ENCODE measurements around the gene FBXO8. TPM values are rescaled to one million over a fixed set of nuclear protein-coding genes. Genes with fewer than 3 reads are reported as not detected.
A peak's percentile ranks its signal among the peaks of the same experiment; 100 is the strongest.
"Not testable (repeated sequence)": the region's sequence is repeated elsewhere in the genome, so short reads cannot be mapped to it uniquely, and the experiment has no call there.

Gene FBXO8, protein sequence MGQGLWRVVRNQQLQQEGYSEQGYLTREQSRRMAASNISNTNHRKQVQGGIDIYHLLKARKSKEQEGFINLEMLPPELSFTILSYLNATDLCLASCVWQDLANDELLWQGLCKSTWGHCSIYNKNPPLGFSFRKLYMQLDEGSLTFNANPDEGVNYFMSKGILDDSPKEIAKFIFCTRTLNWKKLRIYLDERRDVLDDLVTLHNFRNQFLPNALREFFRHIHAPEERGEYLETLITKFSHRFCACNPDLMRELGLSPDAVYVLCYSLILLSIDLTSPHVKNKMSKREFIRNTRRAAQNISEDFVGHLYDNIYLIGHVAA
- total RNA-seq (2014; rRNA removed; shearing (Covaris generic)), result 20.3 and 22.2 TPM in 2 replicates
- polyA plus RNA-seq (2015; cell fraction: cytosol; rRNA removed), result 22.3 and 25.3 TPM in 2 replicates
- polyA plus RNA-seq (2015; cell fraction: nucleus; rRNA removed), result 15.5 and 17.0 TPM in 2 replicates

- DNase-seq (ENCODE audit: low read depth), result peak; percentile 79
These were observed at the start of gene FBXO8, which contains the start of gene CEP44 for GRCh38 chr4:174283507-174284471. FBXO8 (minus strand) TSS chr4:174283667; CDS start chr4:174263092, 20,575 bp downstream. CEP44 (plus strand) TSS chr4:174283911; CDS start chr4:174299122, 15,211 bp downstream.

- no peak for DNase-seq (ENCODE audit: low read depth)
These were observed 49.5 kb upstream of the FBXO8 start for GRCh38 chr4:174332741-174333493.

GRCh38 chr4:174324725-174325124 lies 41.3 kb upstream of the FBXO8 start:
- peak; percentile 63 for DNase-seq (ENCODE audit: low read depth)

DNA sequence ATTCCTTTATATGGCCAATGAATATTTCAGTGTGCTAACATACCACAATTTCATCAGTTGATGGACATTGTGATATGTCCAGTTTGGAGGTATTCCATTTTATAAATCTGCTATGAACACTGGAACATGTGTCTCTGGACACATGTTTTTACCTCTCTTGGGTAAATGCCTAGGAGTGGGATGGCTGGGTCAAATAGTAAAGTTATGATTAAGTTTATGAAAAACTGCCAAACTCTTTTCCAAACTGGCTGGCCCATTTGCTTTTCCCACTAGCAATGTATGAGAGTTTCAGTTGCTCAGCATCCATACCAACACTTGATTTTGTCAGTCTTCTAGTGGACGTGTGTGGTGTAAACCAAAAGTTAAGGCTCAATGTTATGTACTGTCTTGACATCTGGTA lies 40.8 kb upstream of the FBXO8 start:
- DNase-seq (ENCODE audit: low read depth), result no peak

GRCh38 chr4:174320494-174321199 lies 37.2 kb upstream of the FBXO8 start:
- DNase-seq (ENCODE audit: low read depth), result no peak

DNA sequence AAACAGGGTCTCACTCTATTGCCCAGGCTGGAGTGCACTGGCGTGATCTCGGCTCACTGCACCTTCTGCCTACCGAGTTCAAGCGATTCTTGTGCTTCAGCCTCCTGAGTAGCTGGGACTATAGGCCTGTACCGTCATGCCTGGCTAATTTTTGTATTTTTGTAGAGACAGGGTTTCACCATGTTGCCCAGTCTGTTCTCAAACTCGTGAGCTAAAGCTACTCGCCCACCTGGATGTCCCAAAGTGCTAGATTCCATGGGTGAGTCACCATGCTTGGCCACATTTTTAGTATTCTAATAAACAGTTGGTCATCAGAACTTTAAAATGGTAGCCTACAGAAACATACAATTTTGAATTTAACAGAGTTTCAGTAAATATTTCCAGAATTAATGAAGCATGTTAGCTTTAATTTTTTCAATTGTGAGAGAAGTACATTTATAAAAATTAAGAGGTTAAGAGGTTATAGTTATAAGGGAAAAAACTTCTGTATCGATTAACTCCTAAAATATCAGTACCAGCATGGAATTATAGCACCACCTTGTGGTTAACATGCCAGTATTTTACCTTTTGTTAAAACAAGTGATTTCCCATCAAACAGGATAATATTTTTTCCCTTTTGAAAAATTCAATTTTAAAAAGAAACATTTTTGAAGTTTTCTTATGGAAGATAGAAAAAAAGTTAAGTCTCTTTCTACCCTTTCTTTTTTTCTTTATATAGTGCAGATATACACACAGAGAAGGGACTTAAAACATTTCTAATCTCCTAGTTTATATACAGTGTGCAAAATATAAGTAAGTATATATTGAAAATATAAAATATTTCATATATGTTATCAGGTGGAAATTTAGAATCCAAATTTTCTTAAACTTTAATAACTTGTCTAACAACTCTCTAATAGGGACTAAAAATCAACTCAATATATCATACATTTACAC lies 35.6 kb upstream of the FBXO8 start:
- DNase-seq (ENCODE audit: low read depth), result peak; percentile 16

DNA sequence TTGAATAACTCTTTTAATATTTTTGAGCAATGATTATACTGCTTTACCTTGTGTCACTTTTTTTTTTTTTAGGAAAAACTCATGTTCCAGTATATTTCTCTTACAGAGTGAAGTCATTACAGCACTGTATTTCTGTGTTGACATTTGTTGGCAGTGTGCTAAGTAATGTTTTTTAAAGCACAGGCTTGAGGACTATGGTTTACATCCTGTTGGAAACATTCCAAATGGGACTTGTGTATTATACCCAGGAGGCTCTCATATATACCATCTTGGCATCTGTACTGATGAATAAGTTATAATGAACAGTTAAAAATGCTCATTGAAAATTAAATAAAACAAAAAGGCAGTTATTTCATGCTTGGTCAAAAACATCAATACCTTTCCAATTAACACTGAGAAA lies 34.1 kb upstream of the FBXO8 start:
- DNase-seq (ENCODE audit: low read depth), result no peak

DNA sequence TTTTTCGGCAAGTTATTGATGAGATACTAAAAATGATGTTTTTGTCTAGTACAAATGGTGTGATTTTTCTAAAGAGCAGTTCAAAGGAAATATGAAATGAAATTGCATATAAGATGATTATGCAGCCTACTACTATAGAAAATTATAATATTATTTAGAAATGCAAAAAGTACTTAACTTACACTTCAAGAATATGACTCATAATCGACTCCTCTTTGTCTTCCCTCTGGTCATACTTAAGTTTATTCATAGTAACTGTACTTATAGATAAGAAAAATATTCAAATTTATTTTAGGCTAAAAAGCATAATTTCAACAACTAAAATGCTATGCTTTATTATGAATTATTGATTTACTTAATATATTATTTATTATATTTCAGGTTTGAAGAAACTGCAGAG lies 33.5 kb upstream of the FBXO8 start:
- DNase-seq (ENCODE audit: low read depth), result no peak

DNA sequence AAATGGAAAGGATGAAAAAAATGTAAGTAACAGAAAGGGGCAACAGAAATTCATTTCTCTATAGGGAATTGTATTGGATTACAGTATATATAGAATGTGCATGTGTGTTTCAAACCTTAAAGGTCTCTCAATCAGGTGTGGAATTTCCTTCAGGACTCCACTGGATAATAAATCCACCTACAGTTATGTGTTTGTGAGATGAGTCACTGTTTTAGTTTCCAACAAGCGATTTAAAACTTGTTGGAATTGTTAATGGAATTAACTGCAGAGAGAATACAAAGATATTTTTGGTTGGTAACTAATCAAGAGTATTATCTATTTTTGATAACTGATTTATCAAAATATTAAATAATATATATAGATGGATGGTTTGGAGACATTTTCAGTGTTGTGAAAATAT lies 33.1 kb upstream of the FBXO8 start:
- DNase-seq (ENCODE audit: low read depth), result no peak

DNA sequence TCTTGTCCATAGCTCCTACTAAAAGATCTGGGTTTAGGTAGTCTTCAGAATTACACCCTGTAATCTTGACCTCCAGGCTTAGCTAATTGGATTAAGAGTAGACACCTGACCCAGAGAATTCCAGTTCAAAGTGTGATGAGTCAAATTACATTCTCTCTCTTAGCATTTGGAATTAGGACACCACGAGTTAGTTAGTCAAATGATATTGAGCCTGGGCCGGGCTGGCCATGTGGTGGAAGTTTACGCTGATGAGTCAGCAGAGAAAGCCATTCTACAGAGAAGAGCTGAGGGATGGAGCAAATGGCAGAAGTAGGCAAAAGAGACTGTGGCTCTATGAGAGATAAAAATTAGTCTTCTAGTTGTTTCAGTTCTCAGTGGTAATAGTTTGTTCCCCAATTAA lies 31.3 kb upstream of the FBXO8 start:
- DNase-seq (ENCODE audit: low read depth), result peak; percentile 74

- DNase-seq (ENCODE audit: low read depth), result no peak
These were observed 30.8 kb upstream of the FBXO8 start for GRCh38 chr4:174314274-174314673.

DNA sequence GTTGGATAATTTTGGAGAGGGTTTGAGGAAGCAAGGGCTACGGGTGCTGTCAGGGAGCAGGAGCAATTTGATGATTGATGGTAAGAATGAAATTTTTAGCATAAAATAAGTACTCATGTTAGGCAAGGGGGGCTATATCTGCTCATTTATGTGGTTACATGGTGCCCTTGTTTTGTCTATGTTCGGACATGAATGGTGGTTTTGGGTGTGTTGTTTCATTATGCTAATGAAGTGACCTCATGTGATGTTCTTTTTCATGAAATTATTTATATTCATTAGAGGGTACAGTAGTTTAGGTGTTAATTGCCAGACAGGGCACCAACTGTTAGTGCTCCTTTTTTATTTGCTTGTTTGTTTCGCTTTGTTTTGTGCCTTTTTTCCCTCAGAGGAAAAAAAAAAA lies 29.5 kb upstream of the FBXO8 start:
- no peak for DNase-seq (ENCODE audit: low read depth)

- DNase-seq (ENCODE audit: low read depth), result no peak
These were observed 24.2 kb upstream of the FBXO8 start for GRCh38 chr4:174307694-174308093.

DNA sequence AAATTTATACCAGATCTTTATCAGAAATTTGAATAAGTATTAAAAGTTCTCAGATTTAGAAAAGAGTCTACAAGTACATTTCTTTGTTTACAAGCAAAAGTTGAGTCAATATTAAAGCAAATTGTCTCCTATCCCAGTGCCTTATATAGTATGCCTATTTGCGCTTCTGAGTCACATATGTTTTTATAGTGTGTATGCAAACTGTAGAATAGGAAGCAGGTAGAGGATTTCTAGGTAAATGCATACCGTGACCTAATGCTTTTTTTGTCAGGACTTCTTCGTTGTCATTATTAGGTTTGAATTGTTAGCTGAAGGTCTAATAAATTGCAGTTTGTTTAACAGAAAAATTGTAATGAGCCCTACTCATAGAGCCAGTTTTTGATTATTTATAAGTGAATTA lies 22.5 kb upstream of the FBXO8 start:
- no peak for DNase-seq (ENCODE audit: low read depth)

DNA sequence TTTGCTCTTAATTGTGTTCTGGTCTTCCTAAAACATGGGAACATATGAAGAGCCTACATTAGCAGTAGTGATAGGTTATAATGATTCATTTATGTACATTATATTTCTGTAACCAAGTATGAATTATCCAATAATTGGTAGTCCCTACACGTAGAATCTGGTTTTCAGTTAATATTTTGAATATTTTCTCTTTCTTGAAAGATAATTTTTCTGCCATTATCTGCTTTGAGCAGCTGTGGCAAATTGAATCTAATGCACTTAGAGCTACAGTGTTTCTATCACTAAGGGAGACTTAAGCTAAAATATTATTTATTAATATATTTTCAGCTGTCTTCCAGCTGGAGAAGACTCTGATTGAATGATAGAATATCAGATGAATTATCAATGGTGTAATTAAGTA lies 21.2 kb upstream of the FBXO8 start:
- DNase-seq (ENCODE audit: low read depth), result no peak

GRCh38 chr4:174303687-174304086 lies 20.2 kb upstream of the FBXO8 start:
- no peak for DNase-seq (ENCODE audit: low read depth)

DNA sequence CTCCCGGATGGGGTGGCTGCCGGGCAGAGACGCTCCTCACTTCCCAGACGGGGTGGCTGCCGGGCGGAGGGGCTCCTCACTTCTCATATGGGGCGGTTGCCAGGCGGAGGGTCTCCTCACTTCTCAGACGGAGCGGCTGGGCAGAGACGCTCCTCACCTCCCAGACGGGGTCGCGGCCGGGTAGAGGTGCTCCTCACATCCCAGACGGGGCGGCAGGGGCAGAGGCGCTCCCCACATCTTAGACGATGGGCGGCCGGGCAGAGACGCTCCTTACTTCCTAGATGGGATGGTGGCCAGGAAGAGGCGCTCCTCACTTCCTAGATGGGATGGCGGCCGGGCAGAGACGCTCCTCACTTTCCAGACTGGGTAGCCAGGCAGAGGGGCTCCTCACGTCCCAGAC lies 11.7 kb upstream of the FBXO8 start:
- not testable (repeated sequence) for DNase-seq (ENCODE audit: low read depth)

DNA sequence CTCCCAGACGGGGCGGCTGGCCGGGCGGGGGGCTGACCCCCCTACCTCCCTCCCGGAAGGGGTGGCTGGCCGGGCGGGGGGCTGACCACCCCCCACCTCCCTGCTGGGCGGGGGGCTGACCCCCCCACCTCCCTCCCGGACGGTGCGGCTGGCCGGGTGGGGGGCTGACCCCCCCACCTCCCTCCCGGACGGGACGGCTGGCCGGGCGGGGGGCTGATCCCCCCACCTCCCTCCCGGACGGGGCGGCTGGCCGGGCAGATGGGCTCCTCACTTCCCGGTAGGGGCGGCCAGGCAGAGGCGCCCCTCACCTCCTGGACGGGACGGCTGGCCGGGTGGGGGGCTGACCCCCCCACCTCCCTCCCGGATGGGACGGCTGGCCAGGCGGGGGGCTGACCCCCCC lies 11.2 kb upstream of the FBXO8 start:
- not testable (repeated sequence) for DNase-seq (ENCODE audit: low read depth)

- DNase-seq (ENCODE audit: low read depth), result no peak
These were observed 9.0 kb upstream of the FBXO8 start for GRCh38 chr4:174292473-174292872.

DNA sequence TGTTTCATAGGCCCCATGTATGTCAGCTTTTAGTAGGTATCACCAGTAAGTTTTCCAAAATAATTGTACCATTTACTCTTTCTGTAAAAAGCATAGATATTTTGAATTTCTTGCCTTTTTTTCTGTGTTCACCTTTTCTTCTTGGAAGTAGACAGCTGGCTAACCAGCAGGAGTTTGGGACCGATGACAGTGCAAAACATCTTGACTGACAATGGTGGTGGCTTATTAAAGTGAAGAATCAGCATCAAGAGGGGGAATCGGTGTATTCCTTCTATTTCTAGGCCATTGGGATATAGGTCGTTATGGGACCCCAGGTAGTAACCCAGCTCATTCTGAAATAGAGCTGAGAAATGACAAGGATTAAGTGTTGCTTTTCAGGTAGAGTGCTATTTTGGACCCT lies 3.4 kb upstream of the FBXO8 start:
- DNase-seq (ENCODE audit: low read depth), result no peak
